Measurements from ENCODE around the gene RLF.
"Not testable (repeated sequence)": the region's sequence is repeated elsewhere in the genome, so short reads cannot be mapped to it uniquely, and the experiment has no call there.

DNA sequence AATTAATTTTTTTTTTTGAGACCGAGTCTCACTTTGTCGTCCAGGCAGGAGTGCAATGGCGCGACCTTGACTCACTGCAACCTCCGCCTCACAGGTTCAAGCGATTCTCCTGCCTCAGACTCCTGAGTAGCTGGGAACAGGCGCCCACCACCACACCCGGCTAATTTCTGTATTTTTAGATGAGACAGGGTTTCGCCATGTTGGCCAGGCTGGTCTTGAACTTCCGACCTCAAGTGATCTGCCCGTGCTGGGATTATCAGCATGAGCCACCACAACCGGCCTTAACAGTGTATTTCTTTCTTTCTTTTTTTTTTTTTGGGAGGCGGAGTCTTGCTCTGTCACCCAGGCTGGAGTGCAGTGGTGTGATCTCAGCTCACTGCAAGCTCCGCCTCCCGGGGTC is 15.8 kb downstream of the RLF start:
- TF ChIP-seq, protein P1, sequence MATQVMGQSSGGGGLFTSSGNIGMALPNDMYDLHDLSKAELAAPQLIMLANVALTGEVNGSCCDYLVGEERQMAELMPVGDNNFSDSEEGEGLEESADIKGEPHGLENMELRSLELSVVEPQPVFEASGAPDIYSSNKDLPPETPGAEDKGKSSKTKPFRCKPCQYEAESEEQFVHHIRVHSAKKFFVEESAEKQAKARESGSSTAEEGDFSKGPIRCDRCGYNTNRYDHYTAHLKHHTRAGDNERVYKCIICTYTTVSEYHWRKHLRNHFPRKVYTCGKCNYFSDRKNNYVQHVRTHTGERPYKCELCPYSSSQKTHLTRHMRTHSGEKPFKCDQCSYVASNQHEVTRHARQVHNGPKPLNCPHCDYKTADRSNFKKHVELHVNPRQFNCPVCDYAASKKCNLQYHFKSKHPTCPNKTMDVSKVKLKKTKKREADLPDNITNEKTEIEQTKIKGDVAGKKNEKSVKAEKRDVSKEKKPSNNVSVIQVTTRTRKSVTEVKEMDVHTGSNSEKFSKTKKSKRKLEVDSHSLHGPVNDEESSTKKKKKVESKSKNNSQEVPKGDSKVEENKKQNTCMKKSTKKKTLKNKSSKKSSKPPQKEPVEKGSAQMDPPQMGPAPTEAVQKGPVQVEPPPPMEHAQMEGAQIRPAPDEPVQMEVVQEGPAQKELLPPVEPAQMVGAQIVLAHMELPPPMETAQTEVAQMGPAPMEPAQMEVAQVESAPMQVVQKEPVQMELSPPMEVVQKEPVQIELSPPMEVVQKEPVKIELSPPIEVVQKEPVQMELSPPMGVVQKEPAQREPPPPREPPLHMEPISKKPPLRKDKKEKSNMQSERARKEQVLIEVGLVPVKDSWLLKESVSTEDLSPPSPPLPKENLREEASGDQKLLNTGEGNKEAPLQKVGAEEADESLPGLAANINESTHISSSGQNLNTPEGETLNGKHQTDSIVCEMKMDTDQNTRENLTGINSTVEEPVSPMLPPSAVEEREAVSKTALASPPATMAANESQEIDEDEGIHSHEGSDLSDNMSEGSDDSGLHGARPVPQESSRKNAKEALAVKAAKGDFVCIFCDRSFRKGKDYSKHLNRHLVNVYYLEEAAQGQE (IDR thresholded peaks at IDR 0.05; ENCODE audit: insufficient read depth in 1 of 2, low read depth in 2 of 2, low read length in 1 of 2) = not testable (repeated sequence)
- TF ChIP-seq POLR2AphosphoS5 (IDR thresholded peaks at IDR 0.05; ENCODE audit: low read depth, low read length); SIN3A (IDR thresholded peaks at IDR 0.05; ENCODE audit: borderline replicate concordance, insufficient read depth, low read depth, low read length): not testable (repeated sequence)
- TF ChIP-seq, protein P2, sequence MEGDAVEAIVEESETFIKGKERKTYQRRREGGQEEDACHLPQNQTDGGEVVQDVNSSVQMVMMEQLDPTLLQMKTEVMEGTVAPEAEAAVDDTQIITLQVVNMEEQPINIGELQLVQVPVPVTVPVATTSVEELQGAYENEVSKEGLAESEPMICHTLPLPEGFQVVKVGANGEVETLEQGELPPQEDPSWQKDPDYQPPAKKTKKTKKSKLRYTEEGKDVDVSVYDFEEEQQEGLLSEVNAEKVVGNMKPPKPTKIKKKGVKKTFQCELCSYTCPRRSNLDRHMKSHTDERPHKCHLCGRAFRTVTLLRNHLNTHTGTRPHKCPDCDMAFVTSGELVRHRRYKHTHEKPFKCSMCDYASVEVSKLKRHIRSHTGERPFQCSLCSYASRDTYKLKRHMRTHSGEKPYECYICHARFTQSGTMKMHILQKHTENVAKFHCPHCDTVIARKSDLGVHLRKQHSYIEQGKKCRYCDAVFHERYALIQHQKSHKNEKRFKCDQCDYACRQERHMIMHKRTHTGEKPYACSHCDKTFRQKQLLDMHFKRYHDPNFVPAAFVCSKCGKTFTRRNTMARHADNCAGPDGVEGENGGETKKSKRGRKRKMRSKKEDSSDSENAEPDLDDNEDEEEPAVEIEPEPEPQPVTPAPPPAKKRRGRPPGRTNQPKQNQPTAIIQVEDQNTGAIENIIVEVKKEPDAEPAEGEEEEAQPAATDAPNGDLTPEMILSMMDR (IDR thresholded peaks at IDR 0.05) = not testable (repeated sequence)
